PC-3 (cell line): ENCODE measurements around the gene GDNF. TPM values are rescaled to one million over a fixed set of nuclear protein-coding genes. Genes with fewer than 3 reads are reported as not detected.

Experiments used
- ATAC-seq: fragments of 200-7000 bp; cut with Tn5 transposase; 2 replicates; pipeline ENCODE4 v1.9.1; 2020; ENCODE audit warnings: mild to moderate bottlenecking, moderate library complexity
- BruUV-seq: library from RNA; stranded (reverse); fragments of 400-500 nt; replicated peaks from 2 replicates; lab custom pipeline; 2021; lab: Mats Ljungman, UMichigan
- CTCF ChIA-PET: fragments of 300-600 bp; sonication (Branson Sonifier 250); formaldehyde crosslinking; loops from one replicate; lab custom pipeline; 2022; ENCODE audit warnings: antibody characterized with exemption; lab: Charles Lee
- POLR2A ChIA-PET: fragments of 300-600 bp; sonication (Branson Sonifier 250); formaldehyde crosslinking; loops from one replicate; lab custom pipeline; 2022; ENCODE audit warnings: antibody characterized with exemption; ENCODE audit not compliant: unreplicated experiment; lab: Charles Lee
- DNase-seq: peaks from one replicate; pipeline ENCODE4 v3.0.0-alpha.2; 2015
- H2AFZ ChIP-seq: fragments of 300-600 bp; sonication (generic); 2 replicates; pipeline ENCODE4 v1.6.0; 2016; ENCODE audit warnings: antibody characterized with exemption, low read length
- H3F3A ChIP-seq: fragments of 300-600 bp; sonication (generic); one replicate; pipeline ENCODE4 v1.6.0; 2017; ENCODE audit warnings: antibody characterized with exemption, low read length, control low read depth, mild to moderate bottlenecking; ENCODE audit not compliant: unreplicated experiment
- H3K27ac ChIP-seq: fragments of 300-600 bp; sonication (generic); 2 replicates; pipeline ENCODE4 v1.5.1; 2016; ENCODE audit warnings: mild to moderate bottlenecking, low read length
- H3K27me3 ChIP-seq: fragments of 300-600 bp; sonication (generic); 2 replicates; pipeline ENCODE4 v1.6.1; 2016; ENCODE audit warnings: low read length, mixed read lengths
- H3K36me3 ChIP-seq: fragments of 300-600 bp; sonication (generic); 2 replicates; pipeline ENCODE4 v1.6.1; 2016; ENCODE audit warnings: low read depth, mixed run types, low read length, mixed read lengths
- H3K4me1 ChIP-seq: fragments of 300-600 bp; sonication (generic); 2 replicates; pipeline ENCODE4 v1.5.1; 2016; ENCODE audit warnings: low read length; ENCODE audit not compliant: insufficient read depth
- H3K4me2 ChIP-seq: fragments of 300-600 bp; sonication (generic); 2 replicates; pipeline ENCODE4 v1.6.0; 2016; ENCODE audit warnings: low read length
- H3K4me3 ChIP-seq: fragments of 300-600 bp; sonication (generic); 2 replicates; pipeline ENCODE4 v1.5.1; 2016; ENCODE audit warnings: mild to moderate bottlenecking, low read length, mixed read lengths
- H3K79me2 ChIP-seq: fragments of 300-600 bp; sonication (generic); 2 replicates; pipeline ENCODE4 v1.6.1; 2017; ENCODE audit warnings: low read length, mixed read lengths
- H3K9ac ChIP-seq: fragments of 300-600 bp; sonication (generic); 2 replicates; pipeline ENCODE4 v1.6.0; 2016; ENCODE audit warnings: mild to moderate bottlenecking, low read length
- H3K9me2 ChIP-seq: fragments of 300-600 bp; sonication (generic); replicated peaks from 2 replicates; pipeline ENCODE4 v1.6.1; 2016; ENCODE audit warnings: mixed run types, low read length, mixed read lengths
- H3K9me3 ChIP-seq: fragments of 300-600 bp; sonication (generic); 2 replicates; pipeline ENCODE4 v1.6.1; 2016; ENCODE audit warnings: low read length, mixed read lengths
- H4K20me1 ChIP-seq: fragments of 300-600 bp; sonication (generic); 2 replicates; pipeline ENCODE4 v1.6.1; 2016; ENCODE audit warnings: low read length, mixed read lengths
- EZH2 ChIP-seq: fragments of 300-600 bp; sonication (generic); IDR thresholded peaks from one replicate; pipeline ENCODE4 v1.6.1; 2017; ENCODE audit warnings: antibody characterized with exemption, mild to moderate bottlenecking, low read length; ENCODE audit not compliant: unreplicated experiment
- EZH2phosphoT487 ChIP-seq: fragments of 300-600 bp; sonication (generic); IDR thresholded peaks from 2 replicates; pipeline ENCODE4 v1.6.1; 2018; ENCODE audit warnings: mild to moderate bottlenecking, antibody characterized with exemption, low read length, borderline replicate concordance
- intact Hi-C: fragments of 100-400 bp; cut with micrococcal nuclease; formaldehyde crosslinking; loops from 2 replicates; pipeline ENCODE4 v1.9.0; 2023
- total RNA-seq: library from RNA; depleted of rRNA; stranded (reverse); fragments of >200 nt; gene quantifications from 2 replicates; pipeline ENCODE4 v1.2.3, GENCODE V29; 2014
- TF ChIP-seq, protein P1 (sequence below): fragments of 300-600 bp; sonication (generic); conservative IDR thresholded peaks from 2 replicates; pipeline ENCODE4 v1.5.1; 2017; ENCODE audit warnings: antibody characterized with exemption, low read depth, mild to moderate bottlenecking, low read length

The GDNF gene
- total RNA-seq, 1 experiment from 2014 or later = not detected

DNA sequence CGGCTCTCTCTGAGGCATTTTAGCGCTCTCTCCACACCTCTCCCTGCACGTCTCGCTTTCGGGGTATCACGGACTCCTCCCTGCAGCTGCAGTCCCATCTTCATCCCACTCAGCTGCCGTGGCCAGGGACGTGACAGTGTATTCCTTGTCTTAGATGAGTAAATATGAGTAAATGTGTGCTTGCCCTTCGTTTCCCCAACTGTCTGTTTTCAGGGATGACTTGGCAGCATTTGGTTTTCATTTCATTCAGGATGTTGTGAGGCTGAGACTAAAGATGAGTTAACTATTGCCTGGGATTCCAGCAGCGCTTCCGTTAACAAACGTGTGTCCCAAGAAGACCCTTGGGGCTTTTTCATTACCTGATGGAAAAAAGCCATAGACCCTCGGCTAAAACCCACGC lies 29.5 kb downstream of the GDNF start:
- H3K4me3 ChIP-seq = peak overlapping the region; percentile 52
- no peaks in the 10 kb centered on the region for H3K9me2 ChIP-seq
- no peaks in the 10 kb centered on the region for H3K79me2 ChIP-seq
- H3K27ac ChIP-seq = peak overlapping the region; percentile 84
- intact Hi-C loops = no loop called here
- peak overlapping the region; percentile 64 for H3K9ac ChIP-seq
- TF ChIP-seq EZH2phosphoT487 = no peak
- TF ChIP-seq EZH2 = no peak
- TF ChIP-seq, protein P1, sequence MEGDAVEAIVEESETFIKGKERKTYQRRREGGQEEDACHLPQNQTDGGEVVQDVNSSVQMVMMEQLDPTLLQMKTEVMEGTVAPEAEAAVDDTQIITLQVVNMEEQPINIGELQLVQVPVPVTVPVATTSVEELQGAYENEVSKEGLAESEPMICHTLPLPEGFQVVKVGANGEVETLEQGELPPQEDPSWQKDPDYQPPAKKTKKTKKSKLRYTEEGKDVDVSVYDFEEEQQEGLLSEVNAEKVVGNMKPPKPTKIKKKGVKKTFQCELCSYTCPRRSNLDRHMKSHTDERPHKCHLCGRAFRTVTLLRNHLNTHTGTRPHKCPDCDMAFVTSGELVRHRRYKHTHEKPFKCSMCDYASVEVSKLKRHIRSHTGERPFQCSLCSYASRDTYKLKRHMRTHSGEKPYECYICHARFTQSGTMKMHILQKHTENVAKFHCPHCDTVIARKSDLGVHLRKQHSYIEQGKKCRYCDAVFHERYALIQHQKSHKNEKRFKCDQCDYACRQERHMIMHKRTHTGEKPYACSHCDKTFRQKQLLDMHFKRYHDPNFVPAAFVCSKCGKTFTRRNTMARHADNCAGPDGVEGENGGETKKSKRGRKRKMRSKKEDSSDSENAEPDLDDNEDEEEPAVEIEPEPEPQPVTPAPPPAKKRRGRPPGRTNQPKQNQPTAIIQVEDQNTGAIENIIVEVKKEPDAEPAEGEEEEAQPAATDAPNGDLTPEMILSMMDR = no peak
- DNase-seq = peak; percentile 69
- no TSS peak for BruUV-seq
- no peaks in the 10 kb centered on the region for H3F3A ChIP-seq
- H3K4me2 ChIP-seq = peak overlapping the region; percentile 79
- peaks cover 35% of the 10 kb centered on the region for H3K4me1 ChIP-seq
- no peaks in the 10 kb centered on the region for H3K9me3 ChIP-seq
- ATAC-seq = peak; percentile 65
- peak overlapping the region; percentile 77 for H2AFZ ChIP-seq
- no peaks in the 10 kb centered on the region for H4K20me1 ChIP-seq
- POLR2A ChIA-PET = no interaction called here
- no peaks in the 10 kb centered on the region for H3K27me3 ChIP-seq
- CTCF ChIA-PET = no interaction called here
- H3K36me3 ChIP-seq = no peaks in the 10 kb centered on the region

DNA sequence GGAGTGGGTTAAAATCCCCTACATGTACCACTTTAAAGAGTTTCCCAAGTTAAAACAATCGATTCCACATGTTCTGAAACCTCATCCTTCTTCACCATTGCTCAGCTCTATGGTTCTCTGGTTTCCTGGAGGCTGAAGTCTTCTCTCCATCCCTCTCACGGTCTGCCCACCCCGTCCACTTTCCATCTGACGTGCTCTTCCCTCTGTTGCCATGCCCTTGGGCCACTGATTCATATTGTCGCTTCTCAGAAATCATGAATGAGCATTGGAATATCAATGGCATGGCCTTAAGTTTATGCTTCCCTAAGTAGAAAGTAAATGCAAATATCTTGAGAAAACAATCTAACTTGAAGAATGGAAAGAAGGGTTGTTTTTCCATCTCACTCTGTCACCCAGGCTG lies 30.9 kb downstream of the GDNF start:
- BruUV-seq = no TSS peak
- Histone ChIP-seq H3F3A (no peaks in the 10 kb centered on the region), H3K27me3 (no peaks in the 10 kb centered on the region), H3K79me2 (no peaks in the 10 kb centered on the region), H3K27ac (no peak overlapping the region), H3K4me2 (no peak overlapping the region), H2AFZ (no peak overlapping the region), H3K9ac (no peak overlapping the region), H3K9me2 (no peaks in the 10 kb centered on the region), H3K4me3 (no peak overlapping the region), H3K9me3 (no peaks in the 10 kb centered on the region), H4K20me1 (no peaks in the 10 kb centered on the region), H3K4me1 (peaks cover 22% of the 10 kb centered on the region), H3K36me3 (no peaks in the 10 kb centered on the region)
- TF ChIP-seq, protein P1 = no peak
- no peak for TF ChIP-seq EZH2
- no peak for TF ChIP-seq EZH2phosphoT487
- ATAC-seq (no peak), DNase-seq (no peak)
- POLR2A ChIA-PET = interaction anchor here (0.5 kb wide), 1 partner anchor 187 kb away, joined by 3 read pairs; no protein-coding TSS in a partner anchor
- intact Hi-C loops = no loop called here
- CTCF ChIA-PET = no interaction called here

DNA sequence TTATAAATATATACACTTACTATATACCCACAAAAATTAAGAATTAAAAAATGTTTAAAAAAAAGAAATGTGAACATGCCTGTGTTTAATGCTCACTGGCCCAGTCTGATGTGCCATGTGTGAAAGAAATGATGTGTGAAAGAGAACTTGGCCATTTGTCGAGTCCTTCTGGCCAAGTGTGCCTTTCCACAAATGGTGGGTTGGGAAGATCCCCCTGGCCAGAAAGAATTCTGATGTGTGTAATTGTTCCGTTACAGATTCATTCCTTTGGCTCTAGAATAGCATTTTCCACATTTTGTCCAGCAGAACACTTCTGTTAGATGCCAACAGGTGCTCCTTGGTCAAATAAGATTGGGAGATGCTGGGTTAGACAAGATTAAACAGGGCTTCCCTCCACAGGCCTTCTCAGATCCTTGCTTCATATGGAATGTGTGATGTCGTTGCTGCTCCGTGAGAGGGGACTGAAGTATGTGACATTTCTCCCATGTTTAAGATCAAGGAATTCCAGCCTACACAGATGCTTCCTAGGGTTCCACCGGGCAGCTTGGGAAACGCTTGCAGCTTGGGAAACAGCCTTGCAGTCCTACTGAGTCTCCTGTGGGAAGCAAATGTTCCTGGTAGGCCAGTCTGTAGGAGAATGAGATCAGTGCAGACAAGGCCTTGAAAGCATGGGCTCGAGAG lies 32.1 kb downstream of the GDNF start:
- Histone ChIP-seq H3F3A (no peaks in the 10 kb centered on the region), H3K9me2 (no peaks in the 10 kb centered on the region), H3K9me3 (no peaks in the 10 kb centered on the region), H3K27ac (no peak overlapping the region), H4K20me1 (no peaks in the 10 kb centered on the region), H3K27me3 (no peaks in the 10 kb centered on the region), H3K4me1 (peaks cover 22% of the 10 kb centered on the region), H3K79me2 (no peaks in the 10 kb centered on the region), H2AFZ (no peak overlapping the region), H3K36me3 (no peaks in the 10 kb centered on the region), H3K9ac (no peak overlapping the region), H3K4me2 (no peak overlapping the region), H3K4me3 (no peak overlapping the region)
- TF ChIP-seq, protein P1 = no peak
- no peak for TF ChIP-seq EZH2phosphoT487
- TF ChIP-seq EZH2 = no peak
- ChIA-PET POLR2A (no interaction called here), CTCF (no interaction called here)
- intact Hi-C loops = no loop called here
- no peak for ATAC-seq
- no peak for DNase-seq
- no TSS peak for BruUV-seq
